Mesenchymal stem cell (in vitro differentiated cells and primary cell): Measurements from ENCODE around the gene NTNG2.

Source experiments
- DNase-seq: peaks from one replicate; pipeline ENCODE4 v3.0.0-alpha.2; 2013
- H2AFZ ChIP-seq: one replicate; pipeline ENCODE4 v1.6.1; 2013; ENCODE audit warnings: low read depth, mild to moderate bottlenecking, control low read depth, inconsistent platforms, low read length, moderate library complexity
- H2AK5ac ChIP-seq: 2 replicates; pipeline ENCODE4 v1.6.1; 2013; ENCODE audit warnings: low read length, moderate library complexity, mild to moderate bottlenecking, inconsistent platforms; ENCODE audit not compliant: severe bottlenecking
- H2BK120ac ChIP-seq: one replicate; pipeline ENCODE4 v1.6.1; 2013; ENCODE audit warnings: low read depth, mild to moderate bottlenecking, inconsistent platforms, low read length, moderate library complexity
- H2BK12ac ChIP-seq, 2 experiments: one replicate each; pipeline ENCODE4 v1.6.1; 2013; ENCODE audit warnings: inconsistent platforms in 2 of 2, low read length in 2 of 2, mild to moderate bottlenecking in 2 of 2, moderate library complexity in 2 of 2, control low read depth in 1 of 2
- H2BK15ac ChIP-seq: one replicate; pipeline ENCODE4 v1.6.1; 2013; ENCODE audit warnings: mild to moderate bottlenecking, low read depth, inconsistent platforms; ENCODE audit not compliant: poor library complexity, severe bottlenecking
- H2BK5ac ChIP-seq: 2 replicates; pipeline ENCODE4 v1.6.1; 2013; ENCODE audit warnings: low read depth, mild to moderate bottlenecking, low read length, control low read depth, inconsistent platforms; ENCODE audit not compliant: poor library complexity, severe bottlenecking
- H3K14ac ChIP-seq, 2 experiments: one replicate each; pipeline ENCODE4 v1.6.1; 2013; ENCODE audit warnings: inconsistent platforms in 2 of 2, low read length in 2 of 2, control low read depth in 1 of 2, mild to moderate bottlenecking in 1 of 2, moderate library complexity in 1 of 2
- H3K18ac ChIP-seq, 2 experiments: one replicate each; pipeline ENCODE4 v1.6.1; 2013; ENCODE audit warnings: inconsistent platforms in 2 of 2, low read length in 2 of 2, control low read depth in 1 of 2, low read depth in 1 of 2, mild to moderate bottlenecking in 1 of 2
- H3K23ac ChIP-seq, 2 experiments: one replicate each; pipeline ENCODE4 v1.6.1; 2013; ENCODE audit warnings: inconsistent platforms in 2 of 2, low read length in 2 of 2, mild to moderate bottlenecking in 2 of 2, moderate library complexity in 2 of 2, control low read depth in 1 of 2
- H3K27ac ChIP-seq: 2 replicates; pipeline ENCODE4 v1.5.1; 2013; ENCODE audit warnings: mild to moderate bottlenecking, moderate library complexity, low read length, control low read depth, inconsistent platforms; ENCODE audit not compliant: poor library complexity, severe bottlenecking
- H3K27me3 ChIP-seq, 2 experiments: 2 replicates each; pipeline versions ENCODE4 v1.6.1 to v1.7.0; 2013; ENCODE audit warnings: low read length in 2 of 2, mild to moderate bottlenecking in 2 of 2, moderate library complexity in 2 of 2, control low read depth in 1 of 2, inconsistent platforms in 1 of 2; ENCODE audit not compliant: control insufficient read depth in 1 of 2, insufficient read depth in 1 of 2
- H3K36me3 ChIP-seq, 2 experiments: 2 replicates each; pipeline versions ENCODE4 v1.6.1 to v1.7.0; 2013; ENCODE audit warnings: low read length in 2 of 2, control low read depth in 1 of 2, inconsistent platforms in 1 of 2, low read depth in 1 of 2, mild to moderate bottlenecking in 1 of 2; ENCODE audit not compliant: insufficient read depth in 2 of 2, control insufficient read depth in 1 of 2
- H3K4ac ChIP-seq, 2 experiments: one replicate each; pipeline ENCODE4 v1.6.1; 2013; ENCODE audit warnings: inconsistent platforms in 2 of 2, low read length in 2 of 2, mild to moderate bottlenecking in 2 of 2, moderate library complexity in 2 of 2, control low read depth in 1 of 2, low read depth in 1 of 2
- H3K4me1 ChIP-seq: 2 replicates; pipeline ENCODE4 v1.6.1; 2013; ENCODE audit warnings: low read depth, low read length, control low read depth; ENCODE audit not compliant: control insufficient read depth, insufficient read depth
- H3K4me2 ChIP-seq: 2 replicates; pipeline ENCODE4 v1.6.1; 2013; ENCODE audit warnings: low read length, mild to moderate bottlenecking, inconsistent platforms; ENCODE audit not compliant: poor library complexity, severe bottlenecking
- H3K4me3 ChIP-seq, 2 experiments: 2 replicates each; pipeline versions ENCODE4 v1.5.1 to v1.7.0; 2013; ENCODE audit warnings: low read length in 2 of 2, mild to moderate bottlenecking in 2 of 2, control low read depth in 1 of 2, low read depth in 1 of 2; ENCODE audit not compliant: insufficient read depth in 1 of 2
- H3K79me1 ChIP-seq: replicated peaks from 2 replicates; pipeline ENCODE4 v1.6.1; 2013; ENCODE audit warnings: mild to moderate bottlenecking, control low read depth, low read length, inconsistent platforms; ENCODE audit not compliant: poor library complexity, severe bottlenecking
- H3K9ac ChIP-seq: 2 replicates; pipeline ENCODE4 v1.7.0; 2013; ENCODE audit warnings: mild to moderate bottlenecking, low read length, moderate library complexity
- H3K9me3 ChIP-seq: 2 replicates; pipeline ENCODE4 v1.7.0; 2013; ENCODE audit warnings: mild to moderate bottlenecking, low read length; ENCODE audit not compliant: control insufficient read depth
- H4K8ac ChIP-seq: one replicate; pipeline ENCODE4 v1.6.1; 2013; ENCODE audit warnings: inconsistent platforms, mild to moderate bottlenecking, low read length, moderate library complexity
- H4K91ac ChIP-seq: one replicate; pipeline ENCODE4 v1.6.1; 2013; ENCODE audit warnings: mild to moderate bottlenecking, low read length, inconsistent platforms
- WGBS: methylation state at CpG from one replicate; pipeline ENCODE4 v1.1.7; 2013; ENCODE audit warnings: mixed read lengths; 5-methylcytosine and 5-hydroxymethylcytosine counted together

NTNG2 gene

GRCh38 chr9:132214027-132214622, 52.3 kb downstream of the NTNG2 start:
- no peaks in the 10 kb centered on the region for H3K79me1 ChIP-seq
- no peak overlapping the region for H2BK12ac ChIP-seq
- 8% methylated on average over 18 of the region's 18 CpGs for WGBS
- H2BK5ac ChIP-seq: no peak overlapping the region
- peak overlapping the region; percentile 28 for H4K91ac ChIP-seq
- H3K4me3 ChIP-seq: no peak overlapping the region
- H3K18ac ChIP-seq: no peak overlapping the region
- DNase-seq: peak; percentile 76
- H3K27ac ChIP-seq: peak overlapping the region; percentile 50
- no peak overlapping the region for H2AK5ac ChIP-seq
- no peak overlapping the region for H3K14ac ChIP-seq
- peak overlapping the region; percentile 14 for H3K9ac ChIP-seq
- H3K23ac ChIP-seq: no peak overlapping the region
- H3K4ac ChIP-seq: no peak overlapping the region
- H3K27me3 ChIP-seq: peaks cover 28 to 60% of the 10 kb centered on the region in 2 experiments
- no peak overlapping the region for H2BK120ac ChIP-seq
- H3K4me1 ChIP-seq: peaks cover 16% of the 10 kb centered on the region
- no peak overlapping the region for H2BK15ac ChIP-seq
- no peak overlapping the region for H2AFZ ChIP-seq
- H3K9me3 ChIP-seq: no peaks in the 10 kb centered on the region
- H4K8ac ChIP-seq: peak overlapping the region; percentile 55
- no peaks in the 10 kb centered on the region for H3K36me3 ChIP-seq
- H3K4me2 ChIP-seq: peak overlapping the region; percentile 62

GRCh38 chr9:132216861-132217619, 55.2 kb downstream of the NTNG2 start:
- Histone ChIP-seq H3K4me2 (no peak overlapping the region), H2AFZ (no peak overlapping the region), H4K8ac (no peak overlapping the region), H3K4me3 (no peak overlapping the region), H2BK5ac (no peak overlapping the region), H3K14ac (no peak overlapping the region), H3K4ac (no peak overlapping the region), H3K36me3 (no peaks in the 10 kb centered on the region), H2BK120ac (no peak overlapping the region), H3K9ac (no peak overlapping the region), H4K91ac (no peak overlapping the region), H2AK5ac (no peak overlapping the region), H3K79me1 (no peaks in the 10 kb centered on the region), H3K9me3 (no peaks in the 10 kb centered on the region), H2BK15ac (no peak overlapping the region), H3K27ac (no peak overlapping the region), H3K23ac (no peak overlapping the region), H3K4me1 (peaks cover 16% of the 10 kb centered on the region), H3K27me3 (peaks cover 26 to 71% of the 10 kb centered on the region in 2 experiments), H3K18ac (no peak overlapping the region), H2BK12ac (no peak overlapping the region)
- no peak for DNase-seq
- 87% methylated on average over 8 of the region's 10 CpGs for WGBS

- WGBS: 88% methylated on average over 8 of the region's 8 CpGs
- no peak overlapping the region for H4K91ac ChIP-seq
- H3K9me3 ChIP-seq: no peaks in the 10 kb centered on the region
Observed at GRCh38 chr9:132218208-132218607, 56.4 kb downstream of the NTNG2 start.

GRCh38 chr9:132221941-132222340, 60.1 kb downstream of the NTNG2 start:
- no peak overlapping the region for H4K91ac ChIP-seq
- no peak overlapping the region for H2BK5ac ChIP-seq
- H3K27me3 ChIP-seq: peaks cover 50 to 90% of the 10 kb centered on the region in 2 experiments
- no peak overlapping the region for H3K4ac ChIP-seq
- no peak overlapping the region for H3K4me3 ChIP-seq
- no peak for DNase-seq
- H4K8ac ChIP-seq: no peak overlapping the region
- 94% methylated on average over 6 of the region's 6 CpGs for WGBS
- H3K36me3 ChIP-seq: no peaks in the 10 kb centered on the region
- no peak overlapping the region for H3K27ac ChIP-seq
- H3K4me2 ChIP-seq: no peak overlapping the region
- no peaks in the 10 kb centered on the region for H3K9me3 ChIP-seq
- no peak overlapping the region for H2BK120ac ChIP-seq
- H2AK5ac ChIP-seq: no peak overlapping the region
- H3K9ac ChIP-seq: no peak overlapping the region
- no peak overlapping the region for H2BK15ac ChIP-seq
- no peak overlapping the region for H3K14ac ChIP-seq
- H2BK12ac ChIP-seq: no peak overlapping the region
- no peak overlapping the region for H3K18ac ChIP-seq
- H2AFZ ChIP-seq: no peak overlapping the region
- H3K23ac ChIP-seq: no peak overlapping the region
- no peaks in the 10 kb centered on the region for H3K79me1 ChIP-seq
- no peaks in the 10 kb centered on the region for H3K4me1 ChIP-seq

More at GRCh38 chr9:132218208-132218607, 56.4 kb downstream of the NTNG2 start:
- Histone ChIP-seq H3K27ac (no peak overlapping the region), H3K9ac (no peak overlapping the region), H3K4me3 (no peak overlapping the region), H3K27me3 (peaks cover 38 to 75% of the 10 kb centered on the region in 2 experiments), H3K4ac (no peak overlapping the region), H2AFZ (no peak overlapping the region), H3K23ac (no peak overlapping the region), H2BK120ac (no peak overlapping the region), H3K14ac (no peak overlapping the region), H2BK12ac (no peak overlapping the region), H3K18ac (no peak overlapping the region), H4K8ac (no peak overlapping the region), H3K79me1 (no peaks in the 10 kb centered on the region), H3K4me2 (no peak overlapping the region), H3K4me1 (peaks cover 15% of the 10 kb centered on the region), H3K36me3 (no peaks in the 10 kb centered on the region), H2AK5ac (no peak overlapping the region), H2BK5ac (no peak overlapping the region), H2BK15ac (no peak overlapping the region)
- no peak for DNase-seq
